Colon (tissue), 2 donors: ENCODE data around the gene SRGAP1.

ENCODE experiments used
- FAIRE-seq: peaks from 2 replicates; lab custom pipeline; 2012; peaks lifted over from hg19 to GRCh38; lab: Jason Lieb, UNC
- donor health status: control.
- donor health status: control.

Gene SRGAP1

GRCh38 chr12:63909746-63910145 lies 65.2 kb downstream of the SRGAP1 start:
- FAIRE-seq = no peak

DNA sequence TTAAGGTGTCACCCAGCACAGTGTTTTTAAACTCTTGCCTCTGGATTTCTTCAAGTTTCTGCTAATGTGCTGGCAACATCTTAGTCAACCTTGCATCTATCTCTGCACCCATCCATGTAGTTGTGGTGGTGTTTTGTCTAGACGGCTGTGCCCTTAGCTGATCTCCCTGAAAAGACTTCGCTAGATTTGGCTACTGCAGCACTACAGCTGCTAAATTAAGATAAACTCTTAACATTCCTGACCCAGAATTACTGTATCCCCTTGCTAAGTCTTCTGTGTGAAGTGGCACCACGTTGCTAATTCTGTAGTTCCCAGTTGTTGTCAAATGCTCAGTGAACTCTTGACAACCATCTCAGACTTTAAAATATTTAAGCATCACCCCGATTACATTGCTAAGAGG lies 66.8 kb downstream of the SRGAP1 start:
- FAIRE-seq = no peak

DNA sequence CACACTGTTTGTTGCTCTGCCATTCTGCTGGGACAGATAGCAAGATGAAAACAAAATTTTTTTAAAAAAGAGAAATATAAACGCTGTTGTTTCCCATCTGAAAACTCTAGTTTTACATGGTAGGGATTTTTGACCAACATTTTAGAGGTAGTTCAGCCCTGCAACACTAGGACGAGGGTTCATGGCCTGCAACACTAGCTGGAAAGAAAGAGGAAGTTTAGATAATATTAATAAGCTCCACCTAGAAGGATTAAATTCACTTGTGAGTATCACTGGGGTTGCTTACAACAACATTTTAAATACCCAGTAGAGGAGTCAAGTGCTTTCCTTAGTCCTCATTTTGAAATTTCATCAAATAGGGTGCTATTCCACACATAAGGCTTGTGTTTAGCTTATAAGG lies 68.2 kb downstream of the SRGAP1 start:
- no peak for FAIRE-seq

GRCh38 chr12:63913929-63914328 lies 69.4 kb downstream of the SRGAP1 start:
- no peak for FAIRE-seq

- FAIRE-seq = no peak
Observed at GRCh38 chr12:63915105-63915800, 70.8 kb downstream of the SRGAP1 start.

- no peak for FAIRE-seq
Observed at GRCh38 chr12:63916561-63917476, 72.3 kb downstream of the SRGAP1 start.

- no peak for FAIRE-seq
Observed at GRCh38 chr12:63917477-63917862, 73.0 kb downstream of the SRGAP1 start.

DNA sequence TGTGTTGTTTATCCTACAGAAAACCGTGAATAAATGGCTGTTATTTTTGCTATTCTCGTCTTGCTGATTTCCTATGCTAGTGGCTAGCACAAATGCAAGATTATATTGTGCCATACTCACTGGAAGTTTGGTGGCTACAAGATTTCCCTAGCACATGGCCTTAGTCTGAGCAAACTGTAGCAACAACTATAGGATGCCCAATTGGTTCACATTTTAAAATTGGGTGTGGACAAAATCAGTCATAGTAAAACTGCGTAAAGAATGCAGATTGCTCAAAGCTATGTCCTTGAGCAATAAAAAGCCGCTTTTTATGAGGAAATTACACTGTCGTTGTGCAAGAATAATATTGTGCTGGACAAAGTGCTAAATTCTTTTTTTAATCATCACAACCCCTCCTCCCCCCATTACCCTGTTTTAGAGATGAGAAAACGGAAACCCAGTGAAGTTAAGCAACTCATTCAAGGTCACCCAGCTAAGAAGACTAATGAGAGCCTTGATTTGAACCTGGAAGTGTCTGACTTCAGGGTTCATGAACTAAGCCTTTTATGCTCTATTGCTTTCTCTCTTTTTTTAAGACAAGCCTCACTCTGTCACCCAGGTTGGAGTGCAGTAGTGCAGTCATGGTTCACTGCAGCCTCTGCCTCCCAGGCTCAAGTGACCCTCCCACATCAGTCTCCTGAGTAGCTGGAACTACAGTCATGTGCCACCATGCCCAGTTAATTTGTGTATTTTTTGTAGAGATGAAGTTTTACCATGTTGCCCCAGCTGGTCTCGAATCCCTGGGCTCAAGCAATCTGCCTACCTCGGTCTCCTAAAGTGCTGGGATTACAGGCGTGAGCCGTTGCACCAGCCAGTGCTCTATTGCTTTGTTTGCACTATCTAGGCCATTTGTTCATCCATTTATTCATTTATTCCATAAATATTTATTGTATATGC lies 73.6 kb downstream of the SRGAP1 start:
- peak; percentile 61 for FAIRE-seq

GRCh38 chr12:63918800-63919300 lies 74.3 kb downstream of the SRGAP1 start:
- no peak for FAIRE-seq

GRCh38 chr12:63919756-63920155 lies 75.3 kb downstream of the SRGAP1 start:
- no peak for FAIRE-seq

DNA sequence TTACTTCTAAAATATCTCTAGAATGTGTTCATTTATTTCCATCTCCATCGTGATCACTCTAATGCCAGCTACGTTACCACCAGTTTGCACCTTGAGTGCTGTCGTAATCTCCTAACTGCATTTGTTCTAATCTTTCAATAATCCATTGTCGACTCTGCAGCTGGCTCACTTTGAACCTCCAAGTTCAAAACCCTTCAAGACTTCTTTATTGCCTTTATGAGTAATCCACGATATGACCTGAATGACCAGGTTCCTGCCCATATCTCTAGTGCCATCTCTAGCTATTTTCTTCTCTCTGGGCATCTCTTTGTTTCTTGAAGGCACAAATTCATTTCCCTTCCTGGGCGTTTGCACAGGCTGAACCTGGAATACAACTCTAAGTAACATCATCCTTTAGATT lies 76.7 kb downstream of the SRGAP1 start:
- no peak for FAIRE-seq

DNA sequence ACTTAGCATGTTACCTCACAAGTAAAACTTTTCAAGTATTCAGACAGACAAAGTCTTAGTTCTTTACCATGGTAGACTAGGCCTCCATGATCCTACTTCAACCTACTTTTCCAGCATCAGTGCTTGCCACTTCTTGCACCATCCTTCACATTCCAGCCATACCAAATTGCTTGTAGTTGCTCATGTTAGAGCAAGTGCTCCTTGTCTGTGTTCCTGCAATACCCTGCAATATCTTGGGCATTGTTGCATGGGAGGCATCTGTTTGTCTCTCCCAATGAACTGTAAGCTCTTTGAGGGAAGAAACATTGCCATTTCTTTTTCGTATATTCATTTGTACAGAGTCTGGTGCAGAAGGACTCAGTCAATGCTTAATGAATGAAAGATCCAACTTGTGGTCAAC lies 78.0 kb downstream of the SRGAP1 start:
- no peak for FAIRE-seq

DNA sequence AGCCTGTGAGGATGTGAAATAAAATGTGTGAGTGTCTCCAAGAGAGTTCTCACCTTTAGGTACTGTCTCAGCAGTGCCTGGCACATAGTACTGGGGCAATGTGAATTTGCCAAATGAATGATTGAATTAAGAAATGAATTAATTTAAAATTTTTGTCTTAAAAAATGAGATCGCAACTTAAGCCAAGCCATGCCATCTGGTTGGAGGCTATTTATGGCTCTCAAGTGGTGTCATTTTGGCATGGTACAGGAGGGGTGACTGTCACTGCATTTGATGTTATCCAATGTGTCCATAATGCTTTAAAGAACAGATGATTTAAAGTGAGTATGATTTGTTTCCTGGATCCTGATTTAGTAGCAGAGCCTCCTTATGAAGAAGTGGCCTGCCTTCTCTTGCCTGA lies 80.3 kb downstream of the SRGAP1 start:
- FAIRE-seq = no peak

- FAIRE-seq = no peak
Observed at GRCh38 chr12:63927511-63927910, 83.0 kb downstream of the SRGAP1 start.

- FAIRE-seq = no peak
Observed at GRCh38 chr12:63928305-63928704, 83.8 kb downstream of the SRGAP1 start.

DNA sequence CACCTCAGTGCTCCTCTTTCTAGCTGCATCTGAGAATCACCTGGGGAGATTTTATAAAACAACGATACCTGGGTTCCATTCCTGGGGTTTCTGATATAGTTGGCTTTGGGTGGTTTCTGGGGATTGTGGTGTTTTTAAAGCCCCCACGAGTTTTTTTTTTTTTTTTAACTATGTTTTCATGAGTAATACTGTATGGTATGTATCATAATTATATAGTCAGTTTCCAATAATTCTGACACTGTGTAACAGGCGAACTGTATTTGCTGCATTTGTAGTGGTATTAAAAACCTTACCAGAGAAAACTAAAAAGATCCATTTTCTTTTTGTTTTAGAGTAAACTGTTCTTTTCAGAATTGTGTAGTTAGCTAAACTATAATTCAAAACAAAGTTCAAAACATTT lies 84.9 kb downstream of the SRGAP1 start:
- FAIRE-seq = no peak

DNA sequence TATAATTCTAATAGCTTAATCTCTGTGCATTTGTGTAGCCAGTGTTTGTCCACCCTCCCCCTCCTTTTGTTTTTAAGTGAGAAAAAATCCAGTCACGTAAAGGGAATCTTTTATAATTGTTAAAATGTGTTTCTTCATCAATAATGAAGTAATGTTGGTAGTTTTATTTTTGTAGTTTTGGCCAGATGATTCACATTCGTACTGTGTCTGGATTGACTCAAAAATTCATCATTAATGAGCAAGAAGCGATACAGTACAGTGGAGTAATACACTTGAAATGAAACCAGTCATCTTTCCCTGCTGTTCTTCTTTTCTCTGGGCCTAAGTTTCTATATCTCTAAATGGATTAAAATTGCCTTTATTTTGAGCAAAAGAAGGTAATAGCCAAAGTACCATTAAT lies 86.5 kb downstream of the SRGAP1 start:
- no peak for FAIRE-seq

- no peak for FAIRE-seq
Observed at GRCh38 chr12:63931703-63932102, 87.2 kb downstream of the SRGAP1 start.

DNA sequence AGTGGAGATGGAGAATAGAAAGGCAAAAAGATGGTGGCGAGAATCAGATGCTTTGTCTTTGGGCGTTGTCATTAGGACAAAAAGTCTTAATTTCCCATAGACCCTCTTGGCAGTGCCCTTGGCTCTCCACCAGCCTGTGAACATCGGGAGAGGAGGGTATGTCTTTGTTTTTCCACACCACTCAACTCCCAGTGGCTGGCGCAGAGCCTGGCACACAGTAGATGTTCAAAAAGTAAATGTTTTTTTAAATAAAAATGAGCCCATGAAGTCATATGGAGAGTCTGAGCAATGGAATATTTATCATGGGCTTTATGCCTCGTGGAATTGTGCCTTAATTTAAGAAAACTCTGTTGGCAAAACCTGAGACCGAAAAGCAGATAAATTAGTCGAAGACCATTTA lies 90.4 kb downstream of the SRGAP1 start:
- FAIRE-seq = no peak

GRCh38 chr12:63935361-63935760 lies 90.9 kb downstream of the SRGAP1 start:
- FAIRE-seq = peak; percentile 61

GRCh38 chr12:63937378-63938316 lies 93.1 kb downstream of the SRGAP1 start:
- no peak for FAIRE-seq
